LNCaP clone FGC (cell line): ENCODE results near the gene EXOSC5.
"Not testable (repeated sequence)": the region's sequence is repeated elsewhere in the genome, so short reads cannot be mapped to it uniquely, and the experiment has no call there.

Source experiments
- DNase-seq: peaks from one replicate; pipeline ENCODE4 v3.0.0-alpha.2; 2011; ENCODE audit warnings: low read depth
- H3K4me3 ChIP-seq: 2 replicates; pipeline ENCODE4 v1.5.1; 2011; ENCODE audit warnings: mild to moderate bottlenecking, low read depth, low read length, control low read depth
- TF ChIP-seq, protein P1 (sequence below): IDR thresholded peaks from 2 replicates; pipeline ENCODE4 v1.5.1; 2012; ENCODE audit warnings: mild to moderate bottlenecking; ENCODE audit not compliant: control insufficient read depth, insufficient read depth; ENCODE audit errors: extremely low read depth

EXOSC5 gene

DNA sequence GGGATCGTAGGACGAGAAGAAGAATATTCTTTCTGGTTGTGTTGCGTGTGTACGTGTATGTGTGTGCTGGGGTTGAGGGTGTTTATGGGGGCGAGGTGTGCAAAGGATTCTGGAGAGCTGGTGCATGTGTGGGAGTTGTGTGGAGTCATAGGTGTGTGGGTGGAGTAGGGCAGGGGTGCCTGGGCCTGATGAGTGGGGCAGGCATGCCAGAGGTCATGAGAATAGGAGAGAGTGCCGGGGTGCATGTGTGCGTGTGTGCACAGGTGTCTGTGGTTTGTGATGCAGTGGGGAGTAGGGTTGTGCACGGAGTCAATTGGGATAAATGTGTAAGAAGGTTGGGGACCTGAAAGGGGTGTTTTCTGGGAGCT, 20.2 kb downstream of the EXOSC5 start:
- no peak for DNase-seq
- no peak overlapping the region for H3K4me3 ChIP-seq
- TF ChIP-seq, protein P1, sequence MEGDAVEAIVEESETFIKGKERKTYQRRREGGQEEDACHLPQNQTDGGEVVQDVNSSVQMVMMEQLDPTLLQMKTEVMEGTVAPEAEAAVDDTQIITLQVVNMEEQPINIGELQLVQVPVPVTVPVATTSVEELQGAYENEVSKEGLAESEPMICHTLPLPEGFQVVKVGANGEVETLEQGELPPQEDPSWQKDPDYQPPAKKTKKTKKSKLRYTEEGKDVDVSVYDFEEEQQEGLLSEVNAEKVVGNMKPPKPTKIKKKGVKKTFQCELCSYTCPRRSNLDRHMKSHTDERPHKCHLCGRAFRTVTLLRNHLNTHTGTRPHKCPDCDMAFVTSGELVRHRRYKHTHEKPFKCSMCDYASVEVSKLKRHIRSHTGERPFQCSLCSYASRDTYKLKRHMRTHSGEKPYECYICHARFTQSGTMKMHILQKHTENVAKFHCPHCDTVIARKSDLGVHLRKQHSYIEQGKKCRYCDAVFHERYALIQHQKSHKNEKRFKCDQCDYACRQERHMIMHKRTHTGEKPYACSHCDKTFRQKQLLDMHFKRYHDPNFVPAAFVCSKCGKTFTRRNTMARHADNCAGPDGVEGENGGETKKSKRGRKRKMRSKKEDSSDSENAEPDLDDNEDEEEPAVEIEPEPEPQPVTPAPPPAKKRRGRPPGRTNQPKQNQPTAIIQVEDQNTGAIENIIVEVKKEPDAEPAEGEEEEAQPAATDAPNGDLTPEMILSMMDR: no peak

- TF ChIP-seq, protein P1: no peak
- no peak within 1 kb of the TSS for H3K4me3 ChIP-seq
- no peak for DNase-seq
Measured at GRCh38 chr19:41376241-41376997, 20.7 kb downstream of the EXOSC5 start, which contains the start of gene TMEM91. TMEM91 (plus strand) TSS chr19:41376533; CDS start chr19:41378310, 1,777 bp downstream.

DNA sequence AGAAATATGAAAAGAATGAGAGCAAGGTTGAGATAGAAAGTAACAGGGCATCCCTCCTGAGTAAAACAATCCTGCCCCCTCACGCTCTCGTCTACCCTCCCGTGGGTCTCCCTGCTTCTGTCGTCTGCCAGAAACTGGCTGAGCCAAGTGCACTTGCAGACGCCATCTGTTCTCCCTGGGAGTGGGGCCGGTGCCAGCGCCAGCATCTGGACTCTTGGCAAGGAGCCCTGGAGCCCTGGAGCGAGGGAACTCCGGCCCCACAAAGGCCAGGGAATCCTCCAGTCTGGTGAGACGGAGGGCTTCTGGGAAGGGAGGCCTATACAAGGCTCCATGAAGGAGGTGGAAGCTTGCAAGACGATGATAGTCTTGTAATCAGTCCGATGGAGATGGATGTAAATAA, 23.2 kb downstream of the EXOSC5 start:
- no peak overlapping the region for H3K4me3 ChIP-seq
- TF ChIP-seq, protein P1: no peak
- no peak for DNase-seq

DNA sequence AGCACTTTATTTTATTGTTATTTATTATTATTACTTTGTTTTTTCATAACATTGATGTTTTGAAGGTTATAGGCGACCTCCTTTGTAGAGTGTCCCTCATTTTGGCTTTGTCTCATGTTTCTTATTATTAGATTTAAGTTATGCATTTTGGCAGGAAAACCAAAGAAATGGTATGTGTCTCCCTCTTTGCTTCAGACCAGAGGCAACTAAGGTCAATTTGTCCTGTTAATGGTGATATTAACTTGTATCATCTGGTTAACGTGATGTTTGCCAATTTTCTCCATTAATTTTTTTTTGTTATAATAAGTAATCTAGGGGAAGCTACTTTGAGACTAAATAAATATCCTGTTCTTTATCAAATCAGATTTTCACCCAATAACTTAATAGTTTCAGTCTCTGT, 24.7 kb downstream of the EXOSC5 start:
- H3K4me3 ChIP-seq: no peak overlapping the region
- TF ChIP-seq, protein P1: no peak
- no peak for DNase-seq

GRCh38 chr19:41371541-41371940, 25.6 kb downstream of the EXOSC5 start:
- no peak for DNase-seq
- TF ChIP-seq, protein P1: no peak
- H3K4me3 ChIP-seq: no peak overlapping the region

- not testable (repeated sequence) for DNase-seq, H3K4me3 ChIP-seq
Measured at GRCh38 chr19:41371119-41371518, 26.0 kb downstream of the EXOSC5 start.

GRCh38 chr19:41369769-41370168, 27.4 kb downstream of the EXOSC5 start:
- no peak for DNase-seq
- H3K4me3 ChIP-seq: no peak overlapping the region
- TF ChIP-seq, protein P1: no peak
